PC-9 (cell line): ENCODE measurements around the gene NR3C1.

ENCODE experiments used
- CTCF ChIP-seq: fragments of 200-600 bp; sonication (generic); conservative IDR thresholded peaks from 2 replicates; pipeline ENCODE4 v1.6.1; 2017; ENCODE audit warnings: mixed run types, antibody characterized with exemption, mild to moderate bottlenecking, moderate library complexity
- EZH2 ChIP-seq: fragments of 200-600 bp; sonication (generic); IDR thresholded peaks from 2 replicates; pipeline ENCODE4 v1.8.0; 2017; ENCODE audit warnings: antibody characterized with exemption, low read depth

- no peak for TF ChIP-seq CTCF
- TF ChIP-seq EZH2: no peak
These were observed 25.4 kb upstream of the NR3C1 start for GRCh38 chr5:143428738-143429420.
